GM19239 (cell line): ENCODE data around the gene CRHR2.
"Not testable (repeated sequence)": the region's sequence is repeated elsewhere in the genome, so short reads cannot be mapped to it uniquely, and the experiment has no call there.

Source experiments
- DNase-seq: peaks from one replicate; pipeline ENCODE4 v3.0.0; 2011; ENCODE audit warnings: low spot score; ENCODE audit not compliant: insufficient read length
- FAIRE-seq: peaks from 2 replicates; lab custom pipeline; 2011; peaks lifted over from hg19 to GRCh38; lab: Jason Lieb, UNC

The CRHR2 gene

DNA sequence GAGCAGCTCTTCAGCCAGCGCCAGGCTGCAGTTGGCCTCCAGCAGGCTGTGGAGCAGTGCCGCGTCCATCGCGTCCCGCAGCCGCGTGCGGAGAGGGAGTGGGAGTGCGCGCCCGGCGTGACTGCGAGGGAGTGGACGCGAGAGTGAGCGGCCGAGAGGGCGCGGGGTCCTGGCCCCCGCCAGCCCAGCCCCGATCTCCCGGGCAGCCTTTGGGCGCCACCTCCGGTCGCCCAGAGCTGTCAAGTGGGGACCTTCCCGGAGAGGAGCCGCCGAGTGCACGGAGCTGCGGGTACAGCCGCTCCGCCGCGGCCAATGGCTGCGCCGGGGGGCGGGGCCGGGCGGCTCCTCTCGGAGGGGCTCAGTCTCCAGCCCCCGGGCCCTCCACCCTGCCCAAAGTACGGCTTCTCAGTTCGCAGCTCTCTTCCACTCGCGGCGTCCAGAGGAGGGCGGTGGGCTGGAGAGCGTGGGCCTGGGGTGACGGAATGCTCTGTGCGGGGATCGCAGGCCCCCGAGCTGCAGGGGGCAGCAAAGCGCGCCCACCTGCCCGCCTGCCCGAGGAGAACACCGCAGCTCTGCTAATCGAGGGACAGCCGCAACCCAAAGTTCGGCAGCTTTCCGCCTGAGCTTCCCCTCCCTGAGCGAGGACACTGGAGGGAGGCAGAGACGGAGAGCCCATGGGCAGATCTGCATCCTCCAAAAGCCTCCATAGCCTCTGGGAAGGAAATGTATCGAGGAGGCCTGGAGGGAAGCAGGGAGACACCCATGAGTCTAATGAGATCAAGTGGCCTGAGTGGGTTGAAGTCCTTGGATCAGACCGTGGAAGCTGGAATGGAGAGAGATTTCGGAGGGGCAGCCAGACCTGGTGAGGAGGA lies at the start of gene CRHR2:
CRHR2 (minus strand) TSS at position 245 of the 872 bp plus-strand sequence; CDS start at position 69, 176 bp downstream.
- no peak for DNase-seq
- no peak for FAIRE-seq

DNA sequence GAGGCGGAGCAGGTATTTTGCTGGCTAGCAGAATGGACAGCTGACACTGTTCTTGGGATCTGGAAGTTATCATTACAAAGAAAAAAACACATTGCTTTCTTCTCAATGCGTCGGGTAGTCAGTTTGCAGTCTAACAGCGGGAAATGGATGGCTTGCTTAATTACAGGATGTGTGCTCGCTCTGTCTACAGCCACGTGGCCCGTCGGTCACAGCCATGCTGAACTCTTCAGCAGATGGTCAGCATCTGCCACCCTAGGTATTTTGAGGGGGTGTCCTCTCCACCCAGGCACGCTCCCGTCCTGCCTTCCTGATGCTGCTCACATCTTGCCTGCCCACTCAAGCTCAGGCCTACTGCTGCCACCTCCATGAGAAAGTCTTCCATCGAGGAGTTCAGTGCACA lies 49.3 kb upstream of the CRHR2 start:
- DNase-seq (no peak), FAIRE-seq (no peak)

DNA sequence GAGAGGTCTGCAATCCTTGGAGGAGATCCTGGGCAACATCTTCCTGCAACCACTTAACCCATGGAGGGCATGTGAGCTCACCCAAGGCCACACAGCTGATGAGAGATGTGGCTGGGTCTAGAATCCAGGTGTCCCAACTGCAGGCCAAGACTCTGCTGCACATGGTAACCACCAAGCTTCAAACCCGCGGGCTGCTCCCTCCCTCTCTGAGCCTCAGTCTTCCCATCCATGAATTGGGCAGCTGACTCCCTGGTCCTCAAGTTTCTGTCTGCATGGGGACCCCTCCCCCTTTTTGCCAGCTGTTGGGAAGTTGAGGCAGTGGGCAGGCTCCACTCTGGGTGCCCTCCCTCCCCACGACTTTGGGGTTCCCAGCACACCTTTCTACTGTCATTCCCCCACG lies 48.7 kb upstream of the CRHR2 start:
- FAIRE-seq (no peak), DNase-seq (no peak)

DNA sequence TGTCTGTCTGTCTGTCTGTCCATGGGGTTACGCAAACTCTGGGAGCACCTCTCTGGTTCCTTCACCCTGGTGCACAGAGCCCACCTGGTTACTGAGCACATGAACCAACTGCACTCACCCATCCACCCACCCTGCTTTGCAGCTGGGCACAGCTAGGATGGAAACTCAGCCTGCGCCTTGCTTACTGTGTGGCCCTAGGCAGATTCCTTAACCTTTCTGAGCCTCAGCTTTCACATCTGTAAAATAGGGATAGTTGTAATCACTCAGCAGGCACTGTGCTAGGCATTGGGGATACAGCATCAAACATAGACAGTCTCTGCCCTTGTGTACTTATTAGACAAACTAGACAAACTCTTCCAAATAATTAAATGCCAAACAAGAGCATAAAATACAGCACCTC lies 47.8 kb upstream of the CRHR2 start:
- DNase-seq (no peak), FAIRE-seq (no peak)

DNA sequence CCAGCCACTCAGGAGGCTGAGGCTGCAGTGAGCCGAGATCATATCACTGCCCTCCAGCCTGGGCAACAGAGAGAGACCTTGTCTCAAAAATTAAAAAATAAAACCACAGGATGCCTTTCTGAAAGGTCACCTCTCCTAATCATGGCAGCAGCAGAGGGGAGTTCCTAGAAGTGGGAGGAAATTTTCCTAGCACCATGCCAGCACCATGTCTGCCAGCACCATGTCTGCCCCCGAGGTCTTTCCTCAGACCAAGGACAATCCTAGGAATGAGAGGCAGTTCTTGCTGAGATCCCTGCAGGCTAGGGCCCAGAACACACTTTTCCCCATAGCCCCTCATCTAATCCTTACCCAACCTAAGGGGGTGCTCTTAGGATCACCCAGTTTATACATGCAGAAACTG lies 47.4 kb upstream of the CRHR2 start:
- DNase-seq, result no peak
- no peak for FAIRE-seq

DNA sequence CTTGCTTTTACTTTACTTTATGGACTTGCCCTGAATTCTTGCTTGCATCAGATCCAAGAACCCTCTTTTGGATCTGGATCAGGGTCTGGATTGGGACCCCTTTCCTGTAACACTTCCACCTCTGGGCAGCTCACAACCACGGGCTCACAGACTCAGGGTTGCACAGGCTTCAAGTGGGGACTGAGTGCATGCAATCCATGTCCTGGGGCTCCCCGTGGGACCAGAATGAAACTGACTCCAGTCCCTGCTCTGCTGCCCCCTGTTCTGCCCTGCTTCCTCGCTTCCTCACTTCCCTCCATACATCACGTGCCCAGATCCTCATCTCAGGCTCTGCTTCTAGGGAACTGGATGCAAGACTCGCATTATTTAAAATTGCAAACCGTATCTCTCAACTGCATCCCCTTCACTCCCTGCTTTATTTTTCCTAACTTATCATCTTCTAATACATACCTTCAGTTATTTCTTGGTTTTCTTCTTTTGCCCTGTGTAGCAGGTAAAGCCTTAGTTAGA lies 46.4 kb upstream of the CRHR2 start:
- no peak for FAIRE-seq

DNA sequence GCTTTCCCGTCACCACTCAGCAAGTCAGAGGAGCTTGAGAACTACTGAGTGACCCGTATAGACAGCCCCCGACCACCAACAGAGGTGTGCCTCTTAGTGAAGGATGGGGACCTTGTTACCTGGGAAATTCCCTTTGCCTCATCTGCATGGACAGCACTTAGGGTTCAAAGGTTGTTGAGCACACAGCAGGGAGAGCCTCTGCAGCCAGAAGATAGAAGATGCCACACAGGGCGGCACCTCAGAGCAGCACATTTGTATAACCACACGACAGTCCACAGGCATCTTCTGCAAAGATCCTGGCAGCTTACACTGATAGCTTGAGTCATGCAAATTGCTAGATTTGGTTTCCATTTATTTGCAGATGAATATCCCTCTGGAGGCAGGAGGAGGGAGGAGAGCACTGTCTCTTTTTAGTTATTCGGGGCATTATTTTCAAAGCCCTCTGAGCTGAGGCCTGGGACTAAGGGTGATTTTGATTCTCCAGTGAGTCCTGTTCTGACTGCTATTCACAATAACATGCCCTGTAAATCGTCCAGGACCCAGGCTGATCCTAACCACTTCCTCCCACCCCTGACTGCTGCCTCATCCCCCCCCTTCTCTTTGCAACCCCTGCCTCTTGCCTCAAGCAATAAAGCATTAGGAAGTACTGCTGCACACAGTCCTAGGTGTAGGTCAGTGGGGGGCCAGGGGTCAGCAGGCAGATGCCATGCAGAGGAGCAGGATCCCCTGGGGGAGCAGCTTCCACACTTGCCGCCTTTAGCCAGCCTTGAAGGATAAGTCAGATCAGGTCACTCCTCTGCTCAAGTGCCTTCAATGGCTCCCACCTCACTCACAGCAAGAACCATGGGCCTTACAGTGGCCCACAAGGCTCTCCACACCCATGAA lies 45.0 kb upstream of the CRHR2 start:
- no peak for FAIRE-seq
- no peak for DNase-seq

More for the DNA sequence above, 46.4 kb upstream of the CRHR2 start:
- DNase-seq, result no peak

DNA sequence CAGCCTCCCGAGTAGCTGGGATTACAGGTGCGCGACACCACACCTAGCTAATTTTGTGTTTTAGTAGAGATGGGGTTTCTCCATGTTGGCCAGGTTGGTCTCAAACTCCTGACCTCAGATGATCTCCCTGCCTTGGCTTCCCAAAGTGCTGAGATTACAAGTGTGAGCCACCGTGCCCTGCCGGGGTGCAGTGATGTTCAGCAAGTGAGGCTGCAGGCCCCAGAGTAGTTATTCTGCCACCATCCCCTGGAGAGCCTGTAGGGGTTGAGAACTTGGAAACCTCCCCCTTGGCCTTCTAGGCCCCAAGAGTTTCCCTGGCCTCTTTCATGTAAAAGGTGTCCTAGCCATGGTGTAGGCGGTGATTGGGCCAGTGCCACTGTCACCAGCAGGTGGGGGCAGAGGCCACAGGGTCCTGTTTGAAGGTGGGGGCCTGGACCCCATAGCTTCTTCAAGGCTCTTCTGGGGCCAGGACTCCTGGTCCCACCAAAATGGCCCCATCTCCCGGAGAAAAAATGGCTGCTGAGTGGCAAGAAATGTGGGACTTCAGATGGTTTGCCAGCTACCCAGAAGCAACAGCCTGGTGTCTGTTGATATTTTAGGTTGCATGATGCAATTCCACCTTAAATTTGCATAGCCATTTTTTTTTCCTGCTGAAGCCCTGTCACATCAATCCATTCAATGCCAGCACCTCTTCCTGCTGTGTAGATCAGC lies 44.2 kb upstream of the CRHR2 start:
- FAIRE-seq, result no peak
- DNase-seq, result no peak

DNA sequence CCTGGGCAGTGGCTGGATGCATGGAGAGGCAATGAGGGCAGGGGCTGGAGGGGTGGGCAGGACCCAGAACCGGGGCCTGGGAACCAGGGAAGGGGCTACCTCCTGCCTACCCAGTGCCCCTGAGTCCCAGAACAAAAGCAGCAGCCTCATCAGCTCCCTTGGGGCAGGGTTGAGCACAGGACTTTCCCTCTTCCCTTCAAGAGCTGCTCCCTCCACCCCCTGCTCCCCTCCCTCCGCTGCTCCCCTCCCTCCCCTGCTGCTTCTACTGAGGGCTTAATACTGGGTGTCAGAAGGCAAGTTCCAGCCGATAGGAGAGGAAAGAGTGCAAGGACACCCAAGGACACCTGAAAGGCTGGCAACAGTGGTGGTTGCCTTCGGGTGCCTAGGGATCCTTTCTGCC lies 41.5 kb upstream of the CRHR2 start:
- no peak for DNase-seq
- FAIRE-seq, result no peak

DNA sequence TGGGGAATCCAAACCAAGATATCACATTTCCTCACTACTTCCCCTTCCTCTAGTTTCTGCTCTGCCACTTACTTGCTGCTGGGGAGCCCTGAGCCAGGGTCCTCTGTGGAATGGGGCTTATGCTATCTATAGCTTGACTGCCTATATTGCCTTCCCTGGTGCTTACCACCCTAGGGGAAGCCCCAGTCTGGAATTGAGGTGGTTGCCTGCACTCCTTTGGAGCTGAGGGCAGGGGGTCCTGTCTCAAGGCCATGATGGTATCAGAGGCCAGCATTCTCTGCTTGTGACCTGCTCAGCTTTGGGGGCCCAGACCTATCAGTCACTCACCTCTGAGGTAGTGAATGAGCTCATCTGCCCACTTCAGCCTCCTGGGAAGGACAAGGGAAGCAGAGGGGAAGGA lies 40.4 kb upstream of the CRHR2 start:
- DNase-seq (no peak), FAIRE-seq (no peak)

DNA sequence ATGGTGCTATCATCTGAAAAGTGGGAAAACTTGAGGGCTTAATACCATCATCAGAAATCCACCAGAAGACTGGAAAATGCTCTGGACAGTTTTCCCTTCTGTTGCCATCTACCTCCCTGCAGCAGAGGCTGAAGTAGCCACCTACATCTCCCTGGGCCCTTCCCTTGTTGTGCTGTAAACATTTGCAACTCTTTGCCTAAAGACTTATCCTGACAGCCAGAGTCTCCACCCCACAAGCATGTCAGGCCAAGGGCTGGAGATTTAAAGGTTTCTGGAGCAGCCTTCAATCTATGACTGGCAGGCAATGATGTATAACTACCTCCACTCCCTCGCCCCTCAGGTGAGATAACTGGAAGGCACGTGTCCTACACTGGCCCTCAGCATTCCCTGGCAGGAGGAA lies 39.9 kb upstream of the CRHR2 start:
- DNase-seq (no peak), FAIRE-seq (no peak)

DNA sequence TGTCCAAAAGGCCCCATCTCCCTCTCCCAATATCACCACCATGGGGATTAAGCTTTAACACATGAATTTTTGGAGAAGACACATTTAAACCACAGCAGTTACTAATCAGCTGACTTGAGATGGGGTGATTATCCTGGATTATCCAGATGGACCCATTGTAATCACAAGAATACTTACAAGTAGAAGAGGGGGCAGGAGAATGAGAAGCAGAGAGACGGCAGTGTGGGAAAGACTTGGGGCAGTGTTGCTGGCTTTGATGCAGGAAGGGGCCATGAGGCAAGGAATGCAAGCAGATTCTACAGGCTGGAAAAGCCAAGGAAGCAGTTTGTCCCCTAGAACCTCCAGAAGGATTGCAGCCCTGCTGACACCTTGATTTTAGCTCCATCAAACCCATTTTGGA lies 39.0 kb upstream of the CRHR2 start:
- no peak for DNase-seq

DNA sequence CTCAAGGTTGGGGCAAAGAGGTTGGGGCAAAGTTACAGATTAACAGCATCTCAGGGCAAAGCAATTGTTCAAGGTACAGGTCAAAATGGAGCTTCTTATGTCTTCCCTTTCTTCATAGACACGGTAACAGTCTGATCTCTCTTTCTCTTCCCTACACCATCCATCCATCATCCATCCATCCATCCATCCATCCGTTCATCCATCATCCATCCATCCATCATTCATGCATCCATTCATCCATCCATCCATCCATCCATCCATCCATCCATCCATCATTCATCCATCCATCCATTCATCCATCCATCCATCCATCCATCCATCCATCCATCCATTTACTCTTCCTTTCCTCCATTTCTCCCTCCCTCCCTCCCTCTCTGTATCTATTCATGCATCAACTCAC lies 37.2 kb upstream of the CRHR2 start:
- not testable (repeated sequence) for FAIRE-seq, DNase-seq

More for the DNA sequence above, 39.0 kb upstream of the CRHR2 start:
- no peak for FAIRE-seq

DNA sequence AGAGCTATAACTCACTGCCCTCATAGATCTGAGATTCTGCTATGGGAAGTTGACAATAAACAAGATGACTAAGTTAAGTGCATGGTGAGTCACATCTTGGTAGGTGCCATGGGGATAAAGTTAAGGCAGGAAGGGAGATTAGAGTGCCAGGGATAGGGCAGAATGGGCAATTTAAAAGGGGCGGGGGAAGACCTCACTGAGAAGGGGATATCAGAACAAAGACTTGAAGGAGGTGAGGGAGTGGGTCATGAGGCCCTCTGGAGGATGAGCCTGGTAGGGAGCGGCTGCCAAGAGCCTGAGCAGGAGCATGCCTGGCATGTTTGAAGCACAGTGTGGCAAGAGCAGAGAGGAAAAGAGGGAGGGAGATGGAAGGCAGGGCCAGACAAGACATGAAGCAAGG lies 34.9 kb upstream of the CRHR2 start:
- FAIRE-seq (no peak), DNase-seq (no peak)

DNA sequence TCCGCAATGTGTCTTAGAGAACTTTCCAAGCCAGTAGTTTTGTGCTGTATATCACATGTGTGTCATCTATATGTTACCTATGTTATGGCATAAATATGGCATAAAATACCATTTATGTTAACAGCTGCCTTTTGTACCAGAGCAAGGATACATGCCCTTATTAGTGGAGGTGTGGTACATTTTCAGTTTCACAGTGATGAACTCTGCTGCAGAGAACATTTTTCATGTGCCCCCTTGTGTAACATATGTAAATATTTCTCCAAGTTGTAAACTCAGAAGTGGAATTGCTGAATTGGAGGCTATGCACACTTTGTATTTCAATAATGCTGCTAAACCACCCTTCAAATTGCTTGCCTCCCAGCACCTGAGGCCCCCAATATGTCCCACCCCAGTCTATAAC lies 31.9 kb upstream of the CRHR2 start:
- DNase-seq, result no peak
- FAIRE-seq, result no peak

DNA sequence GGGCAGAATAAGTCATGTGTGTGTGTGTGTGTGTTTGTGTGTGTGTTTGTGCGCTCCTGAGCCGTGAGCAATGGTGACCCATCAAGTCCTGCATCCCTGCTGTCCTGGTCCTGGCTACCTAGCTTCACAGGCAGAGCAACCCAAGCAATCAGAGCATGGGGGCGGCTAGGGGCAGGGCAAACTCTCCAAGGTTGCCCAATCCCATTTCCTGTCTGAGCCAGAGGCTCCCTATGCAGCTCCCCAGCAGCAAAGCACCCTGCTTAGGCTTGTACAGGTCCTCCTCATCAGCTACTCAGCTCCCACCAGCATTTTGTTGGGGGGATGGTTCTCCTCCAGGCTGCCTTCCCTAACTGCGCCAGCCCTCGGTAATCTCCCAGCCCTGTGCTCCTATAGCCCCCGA lies 31.1 kb upstream of the CRHR2 start:
- FAIRE-seq (no peak), DNase-seq (no peak)

DNA sequence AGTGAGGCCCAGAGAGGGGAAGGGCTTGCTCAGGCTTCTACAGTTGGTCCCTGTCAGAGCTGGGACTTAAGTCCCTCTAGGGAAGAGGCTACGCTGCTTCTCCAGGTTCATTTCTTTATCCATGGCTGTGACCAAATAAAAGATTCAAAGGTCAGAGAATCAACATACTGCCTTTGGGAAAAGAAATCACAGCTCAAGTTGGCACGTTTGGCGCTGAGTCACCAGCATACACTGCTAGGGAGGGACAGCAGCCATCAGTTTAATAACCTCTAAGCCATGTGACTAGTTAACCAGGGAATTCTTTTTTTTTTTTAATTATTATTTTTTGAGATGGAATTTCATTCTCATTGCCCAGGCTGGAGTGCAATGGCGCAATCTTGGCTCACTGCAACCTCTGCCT lies 28.4 kb upstream of the CRHR2 start:
- DNase-seq, result no peak
- no peak for FAIRE-seq

DNA sequence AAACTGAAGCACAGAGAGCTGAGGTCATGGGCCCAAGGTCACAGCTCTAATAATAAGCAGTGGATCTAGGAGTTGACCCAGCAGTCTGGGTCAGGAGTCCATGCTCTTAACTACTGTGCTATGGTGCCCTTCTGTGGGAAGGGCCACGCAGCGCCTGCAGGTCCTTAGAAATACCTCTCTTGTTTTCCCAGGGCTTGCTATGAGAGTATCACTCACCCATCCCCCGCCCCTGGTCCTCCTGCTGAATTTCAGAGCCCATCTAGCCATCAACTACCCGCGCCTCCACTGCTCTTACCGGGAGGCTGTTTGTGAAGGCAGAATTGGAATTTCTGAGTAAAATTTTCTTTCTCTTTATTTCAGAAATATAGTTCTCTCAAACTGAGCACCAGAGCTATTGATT lies 27.3 kb upstream of the CRHR2 start:
- DNase-seq (no peak), FAIRE-seq (no peak)

DNA sequence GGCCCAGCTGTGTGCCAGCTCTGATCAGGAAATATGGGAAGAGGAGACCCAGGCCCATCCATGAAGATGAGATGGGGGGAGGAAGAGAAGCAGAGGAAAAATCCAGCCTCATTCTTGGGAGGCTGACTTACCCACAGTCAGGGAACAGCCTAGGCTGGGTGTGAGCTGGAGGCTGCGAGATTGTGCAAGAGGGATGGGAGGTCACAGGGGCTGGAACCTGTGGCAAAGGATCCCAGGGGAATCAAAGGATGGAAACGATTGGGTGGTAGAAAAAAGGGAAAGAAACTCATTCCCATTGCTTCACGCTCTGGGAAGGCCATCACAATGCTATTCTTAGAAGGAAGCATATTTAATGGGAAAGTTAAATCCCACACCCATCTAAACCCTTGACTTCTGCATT lies 26.7 kb upstream of the CRHR2 start:
- no peak for DNase-seq
- FAIRE-seq, result no peak

DNA sequence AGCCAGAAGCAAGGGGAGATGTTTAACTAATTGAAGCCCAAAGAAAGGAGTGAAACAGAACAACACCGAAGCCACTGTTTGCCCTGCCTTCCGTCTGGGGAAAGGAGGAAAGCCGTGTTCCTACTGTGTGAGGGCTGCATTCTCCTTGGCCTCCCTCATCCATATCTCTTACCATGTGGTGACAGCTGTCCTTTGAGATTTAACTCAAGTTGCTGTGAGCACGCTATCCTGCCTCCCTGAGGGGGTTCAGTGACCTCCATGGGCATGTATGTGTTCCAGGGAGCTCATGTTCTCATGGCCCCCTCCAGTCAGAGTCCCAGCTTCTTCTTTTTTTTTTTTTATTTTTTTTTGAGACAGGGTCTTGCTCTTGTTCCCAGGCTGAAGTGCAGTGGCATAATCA lies 26.2 kb upstream of the CRHR2 start:
- DNase-seq, result no peak
- no peak for FAIRE-seq
